HL-60 (cell line): ENCODE data around the gene GPR137B.
"Not testable (repeated sequence)": the region's sequence is repeated elsewhere in the genome, so short reads cannot be mapped to it uniquely, and the experiment has no call there.

Source experiments
- DNase-seq, 2 experiments: peaks; one replicate each; pipeline ENCODE4 v3.0.0-alpha.2; 2010 to 2020; ENCODE audit warnings: low read depth in 1 of 2, low spot score in 1 of 2
- H3K27ac ChIP-seq: fragments of 250-450 bp; sonication (Bioruptor Pico); replicated peaks from 2 replicates; pipeline ENCODE4 v1.5.1; 2020; ENCODE audit warnings: mild to moderate bottlenecking, moderate library complexity
- H3K27me3 ChIP-seq: fragments of 250-450 bp; sonication (Bioruptor Pico); 2 replicates; pipeline ENCODE4 v1.5.1; 2021; ENCODE audit warnings: mild to moderate bottlenecking, moderate library complexity; ENCODE audit not compliant: insufficient read depth, poor library complexity, severe bottlenecking
- H3K4me3 ChIP-seq: replicated peaks from 2 replicates; pipeline ENCODE4 v1.5.1; 2011; ENCODE audit warnings: mild to moderate bottlenecking, control low read depth, low read length; ENCODE audit not compliant: insufficient read depth
- CTCF ChIP-seq: IDR thresholded peaks from one replicate; pipeline ENCODE4 v1.5.1; 2011; ENCODE audit warnings: low read length, control low read depth, inconsistent platforms; ENCODE audit not compliant: insufficient read depth
- GABPA ChIP-seq: IDR thresholded peaks from 2 replicates; pipeline ENCODE4 v1.6.1; 2012; ENCODE audit warnings: low read depth
- POLR2AphosphoS5 ChIP-seq: IDR thresholded peaks from 2 replicates; pipeline ENCODE4 v1.6.1; 2012; ENCODE audit warnings: low read depth
- REST ChIP-seq: IDR thresholded peaks from 2 replicates; pipeline ENCODE4 v1.6.1; 2012; ENCODE audit warnings: low read depth; ENCODE audit not compliant: insufficient replicate concordance
- SPI1 ChIP-seq: IDR thresholded peaks from 2 replicates; pipeline ENCODE4 v1.6.1; 2012; ENCODE audit warnings: low read depth, mild to moderate bottlenecking, borderline replicate concordance

The GPR137B gene

GRCh38 chr1:236155399-236155767, 13.0 kb downstream of the GPR137B start:
- DNase-seq, result no peak
- no peak overlapping the region for H3K4me3 ChIP-seq
- TF ChIP-seq CTCF (no peak), GABPA (no peak), SPI1 (no peak), REST (no peak), POLR2AphosphoS5 (no peak)
- no peaks in the 10 kb centered on the region for H3K27me3 ChIP-seq
- H3K27ac ChIP-seq, result no peak overlapping the region

GRCh38 chr1:236155841-236156503, 13.6 kb downstream of the GPR137B start:
- DNase-seq, result no peak
- no peak for TF ChIP-seq CTCF
- Histone ChIP-seq H3K27ac (no peak overlapping the region), H3K4me3 (no peak overlapping the region), H3K27me3 (no peaks in the 10 kb centered on the region)

GRCh38 chr1:236156512-236157208, 14.3 kb downstream of the GPR137B start:
- DNase-seq, result peak; percentile 84 to 89
- TF ChIP-seq GABPA (no peak), POLR2AphosphoS5 (no peak), SPI1 (peak; percentile 76), REST (no peak), CTCF (no peak)
- Histone ChIP-seq H3K4me3 (no peak overlapping the region), H3K27me3 (no peaks in the 10 kb centered on the region), H3K27ac (no peak overlapping the region)

- not testable (repeated sequence) for H3K27ac ChIP-seq, H3K4me3 ChIP-seq, DNase-seq, H3K27me3 ChIP-seq
These were observed 15.7 kb downstream of the GPR137B start for GRCh38 chr1:236158072-236158471.
